Measurements from ENCODE around the gene GRIA1.

DNA sequence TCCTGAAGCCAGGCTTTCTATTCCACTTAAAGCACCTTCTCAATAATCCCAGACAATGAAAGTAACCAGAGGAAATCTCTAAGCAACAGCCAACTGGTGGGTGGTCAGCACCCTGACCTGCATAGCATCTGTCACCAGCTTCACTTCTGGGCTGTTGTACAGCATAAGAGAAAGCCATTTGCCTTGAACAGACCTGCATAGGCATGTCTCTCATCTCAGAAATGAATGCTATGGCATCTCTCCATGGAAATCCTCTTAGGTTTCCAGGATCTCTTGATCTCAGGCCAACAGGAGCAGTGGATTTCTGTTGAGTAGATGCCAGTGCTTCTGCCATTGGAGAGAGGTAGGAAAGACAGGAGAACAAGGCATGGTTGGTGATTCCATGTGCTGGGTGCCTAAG lies 213.6 kb downstream of the GRIA1 start:
- no peak for TF ChIP-seq POLR2A (IDR thresholded peaks at IDR 0.05)
- TF ChIP-seq, protein P1, sequence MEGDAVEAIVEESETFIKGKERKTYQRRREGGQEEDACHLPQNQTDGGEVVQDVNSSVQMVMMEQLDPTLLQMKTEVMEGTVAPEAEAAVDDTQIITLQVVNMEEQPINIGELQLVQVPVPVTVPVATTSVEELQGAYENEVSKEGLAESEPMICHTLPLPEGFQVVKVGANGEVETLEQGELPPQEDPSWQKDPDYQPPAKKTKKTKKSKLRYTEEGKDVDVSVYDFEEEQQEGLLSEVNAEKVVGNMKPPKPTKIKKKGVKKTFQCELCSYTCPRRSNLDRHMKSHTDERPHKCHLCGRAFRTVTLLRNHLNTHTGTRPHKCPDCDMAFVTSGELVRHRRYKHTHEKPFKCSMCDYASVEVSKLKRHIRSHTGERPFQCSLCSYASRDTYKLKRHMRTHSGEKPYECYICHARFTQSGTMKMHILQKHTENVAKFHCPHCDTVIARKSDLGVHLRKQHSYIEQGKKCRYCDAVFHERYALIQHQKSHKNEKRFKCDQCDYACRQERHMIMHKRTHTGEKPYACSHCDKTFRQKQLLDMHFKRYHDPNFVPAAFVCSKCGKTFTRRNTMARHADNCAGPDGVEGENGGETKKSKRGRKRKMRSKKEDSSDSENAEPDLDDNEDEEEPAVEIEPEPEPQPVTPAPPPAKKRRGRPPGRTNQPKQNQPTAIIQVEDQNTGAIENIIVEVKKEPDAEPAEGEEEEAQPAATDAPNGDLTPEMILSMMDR (IDR thresholded peaks at IDR 0.05): no peak
